Prostate gland (tissue), 2 donors: Measurements from ENCODE around the gene GADD45A.

ENCODE experiments used
- POLR2A ChIP-seq: fragments of 450-650 bp; IDR thresholded peaks from one replicate; pipeline ENCODE4 v1.6.1; 2016; ENCODE audit warnings: antibody characterized with exemption, mild to moderate bottlenecking
- POLR2AphosphoS5 ChIP-seq: sonication (generic); formaldehyde crosslinking; IDR thresholded peaks from one replicate; pipeline ENCODE4 v1.6.1; 2017; ENCODE audit warnings: antibody characterized with exemption
- TF ChIP-seq, protein P1 (sequence below), 4 experiments: fragments of 200-600 bp in 2 of 4; fragments of 450-650 bp in 2 of 4; sonication (generic) in 2 of 4; IDR thresholded peaks; 1 replicate in 3 of 4; 2 replicates in 1 of 4; pipeline ENCODE4 v1.5.1; 2016 to 2019; ENCODE audit warnings: antibody characterized with exemption in 4 of 4, mild to moderate bottlenecking in 2 of 4, moderate library complexity in 2 of 4

DNA sequence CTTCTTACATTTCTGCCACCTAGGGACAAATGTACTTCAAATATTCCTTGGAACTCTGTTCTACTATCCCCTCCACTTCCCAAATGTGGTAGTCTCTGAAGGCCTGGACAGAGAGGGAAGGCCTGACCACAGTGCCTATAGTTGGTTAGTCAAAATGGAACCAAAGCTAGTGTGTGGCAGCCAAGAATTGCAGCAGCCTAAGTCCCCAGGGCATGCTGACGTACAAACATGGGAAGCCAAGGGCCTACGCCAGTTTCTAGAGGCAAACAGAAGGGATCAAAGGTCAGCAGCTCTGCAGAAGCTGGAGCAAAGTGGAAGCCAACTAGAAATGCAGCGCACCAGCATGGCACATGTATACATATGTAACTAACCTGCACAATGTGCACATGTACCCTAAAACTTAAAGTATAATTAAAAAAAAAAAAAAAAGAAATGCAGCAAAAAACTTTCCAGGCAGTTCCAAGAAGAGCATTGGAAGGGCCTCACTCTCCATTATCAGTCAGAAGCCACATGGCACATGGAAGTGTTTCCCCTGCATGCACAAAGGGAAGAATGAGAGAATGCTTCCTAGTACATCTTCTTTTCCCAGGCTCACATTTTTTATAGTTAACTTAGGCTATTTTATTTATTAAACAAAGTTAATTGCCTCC lies 39.4 kb upstream of the GADD45A start:
- TF ChIP-seq, protein P1, sequence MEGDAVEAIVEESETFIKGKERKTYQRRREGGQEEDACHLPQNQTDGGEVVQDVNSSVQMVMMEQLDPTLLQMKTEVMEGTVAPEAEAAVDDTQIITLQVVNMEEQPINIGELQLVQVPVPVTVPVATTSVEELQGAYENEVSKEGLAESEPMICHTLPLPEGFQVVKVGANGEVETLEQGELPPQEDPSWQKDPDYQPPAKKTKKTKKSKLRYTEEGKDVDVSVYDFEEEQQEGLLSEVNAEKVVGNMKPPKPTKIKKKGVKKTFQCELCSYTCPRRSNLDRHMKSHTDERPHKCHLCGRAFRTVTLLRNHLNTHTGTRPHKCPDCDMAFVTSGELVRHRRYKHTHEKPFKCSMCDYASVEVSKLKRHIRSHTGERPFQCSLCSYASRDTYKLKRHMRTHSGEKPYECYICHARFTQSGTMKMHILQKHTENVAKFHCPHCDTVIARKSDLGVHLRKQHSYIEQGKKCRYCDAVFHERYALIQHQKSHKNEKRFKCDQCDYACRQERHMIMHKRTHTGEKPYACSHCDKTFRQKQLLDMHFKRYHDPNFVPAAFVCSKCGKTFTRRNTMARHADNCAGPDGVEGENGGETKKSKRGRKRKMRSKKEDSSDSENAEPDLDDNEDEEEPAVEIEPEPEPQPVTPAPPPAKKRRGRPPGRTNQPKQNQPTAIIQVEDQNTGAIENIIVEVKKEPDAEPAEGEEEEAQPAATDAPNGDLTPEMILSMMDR (IDR thresholded peaks at IDR 0.05): no peak
- no peak for TF ChIP-seq POLR2A
- TF ChIP-seq POLR2AphosphoS5: no peak
